Loucy (cell line): Measurements from ENCODE around the gene FRAS1.
"Not testable (repeated sequence)": the region's sequence is repeated elsewhere in the genome, so short reads cannot be mapped to it uniquely, and the experiment has no call there.

Experiments used
- H2AFZ ChIP-seq: fragments of 200-600 bp; sonication (generic); 2 replicates; pipeline ENCODE4 v1.6.0; 2016; ENCODE audit warnings: antibody characterized with exemption, mild to moderate bottlenecking, low read length, moderate library complexity
- H3F3A ChIP-seq: fragments of 200-600 bp; 2 replicates; pipeline ENCODE4 v1.6.0; 2016; ENCODE audit warnings: antibody characterized with exemption, low read depth, mild to moderate bottlenecking
- H3K27me3 ChIP-seq: fragments of 200-600 bp; sonication (generic); 2 replicates; pipeline ENCODE4 v1.6.1; 2014; ENCODE audit warnings: low read length, mild to moderate bottlenecking; ENCODE audit not compliant: insufficient read depth, poor library complexity, severe bottlenecking
- H3K36me3 ChIP-seq: fragments of 200-600 bp; sonication (generic); 2 replicates; pipeline ENCODE4 v1.6.1; 2016; ENCODE audit warnings: low read length; ENCODE audit not compliant: insufficient read depth
- H3K4me1 ChIP-seq: fragments of 200-600 bp; sonication (generic); 2 replicates; pipeline ENCODE4 v1.5.1; 2014; ENCODE audit warnings: low read length, mild to moderate bottlenecking; ENCODE audit not compliant: insufficient read depth, poor library complexity, severe bottlenecking
- H3K4me2 ChIP-seq: fragments of 200-600 bp; sonication (generic); 2 replicates; pipeline ENCODE4 v1.6.0; 2014; ENCODE audit warnings: antibody characterized with exemption, low read length, low read depth, mild to moderate bottlenecking; ENCODE audit not compliant: poor library complexity, severe bottlenecking
- H3K4me3 ChIP-seq: fragments of 200-600 bp; sonication (generic); 2 replicates; pipeline ENCODE4 v1.5.1; 2014; ENCODE audit warnings: low read length, mild to moderate bottlenecking, mixed read lengths; ENCODE audit not compliant: poor library complexity, severe bottlenecking
- H3K79me2 ChIP-seq: fragments of 200-600 bp; sonication (generic); 2 replicates; pipeline ENCODE4 v1.6.1; 2014; ENCODE audit warnings: low read length; ENCODE audit not compliant: insufficient read depth
- H3K9ac ChIP-seq: fragments of 200-600 bp; sonication (generic); 2 replicates; pipeline ENCODE4 v1.6.0; 2014; ENCODE audit warnings: mild to moderate bottlenecking, low read depth, low read length, moderate library complexity; ENCODE audit not compliant: poor library complexity, severe bottlenecking
- H3K9me2 ChIP-seq: fragments of 200-600 bp; sonication (generic); replicated peaks from 2 replicates; pipeline ENCODE4 v1.6.1; 2016; ENCODE audit warnings: low read depth, low read length, mixed read lengths
- H3K9me3 ChIP-seq: fragments of 200-600 bp; sonication (generic); 2 replicates; pipeline ENCODE4 v1.6.1; 2014; ENCODE audit warnings: mild to moderate bottlenecking, antibody characterized with exemption, low read length, low read depth; ENCODE audit not compliant: insufficient read depth
- H4K20me1 ChIP-seq: fragments of 200-600 bp; sonication (generic); 2 replicates; pipeline ENCODE4 v1.6.0; 2014; ENCODE audit warnings: antibody characterized with exemption, low read length, mild to moderate bottlenecking; ENCODE audit not compliant: insufficient read depth, poor library complexity, severe bottlenecking
- CTCF ChIP-seq: fragments of 200-600 bp; sonication (generic); conservative IDR thresholded peaks from 2 replicates; pipeline ENCODE4 v1.5.1; 2014; ENCODE audit warnings: mild to moderate bottlenecking, antibody characterized with exemption, low read length
- EZH2phosphoT487 ChIP-seq: fragments of 200-600 bp; IDR thresholded peaks from 2 replicates; pipeline ENCODE4 v1.6.1; 2018; ENCODE audit warnings: antibody characterized with exemption, mild to moderate bottlenecking, moderate library complexity, borderline replicate concordance

Gene FRAS1

GRCh38 chr4:78325271-78326157, 268.4 kb downstream of the FRAS1 start:
- H3F3A ChIP-seq: no peaks in the 10 kb centered on the region
- H3K9ac ChIP-seq: no peak overlapping the region
- H3K27me3 ChIP-seq: no peaks in the 10 kb centered on the region
- TF ChIP-seq EZH2phosphoT487 (no peak), CTCF (no peak)
- peaks cover 2% of the 10 kb centered on the region for H3K4me1 ChIP-seq
- H3K36me3 ChIP-seq: no peaks in the 10 kb centered on the region
- no peaks in the 10 kb centered on the region for H3K79me2 ChIP-seq
- no peaks in the 10 kb centered on the region for H4K20me1 ChIP-seq
- no peaks in the 10 kb centered on the region for H3K9me2 ChIP-seq
- no peak overlapping the region for H3K4me2 ChIP-seq
- H3K4me3 ChIP-seq: no peak overlapping the region
- no peak overlapping the region for H2AFZ ChIP-seq
- no peaks in the 10 kb centered on the region for H3K9me3 ChIP-seq

DNA sequence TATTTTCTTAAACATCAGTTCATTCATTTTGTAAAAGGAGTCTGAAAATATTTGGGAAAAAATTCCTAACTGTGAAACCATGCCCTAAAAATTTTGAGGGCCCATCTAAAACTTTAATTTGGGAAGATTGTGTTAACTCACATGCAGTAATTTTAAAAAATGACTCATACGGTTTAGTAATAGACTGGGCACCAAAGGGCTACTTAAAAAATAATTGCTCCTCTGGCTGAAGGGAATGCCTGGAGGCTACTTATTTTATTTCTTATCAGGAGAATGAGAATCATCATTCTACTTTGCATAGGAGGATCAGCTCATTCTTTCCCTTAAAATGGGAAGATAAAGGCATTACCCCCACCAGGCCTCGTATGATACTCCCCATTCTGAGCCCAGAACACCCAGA, 271.5 kb downstream of the FRAS1 start:
- not testable (repeated sequence) for H3K9ac ChIP-seq, H4K20me1 ChIP-seq, H3K79me2 ChIP-seq, H3K9me3 ChIP-seq, H3K4me2 ChIP-seq, H3K4me1 ChIP-seq, H3K9me2 ChIP-seq, H3K36me3 ChIP-seq, H3F3A ChIP-seq, H3K27me3 ChIP-seq, H2AFZ ChIP-seq, H3K4me3 ChIP-seq

DNA sequence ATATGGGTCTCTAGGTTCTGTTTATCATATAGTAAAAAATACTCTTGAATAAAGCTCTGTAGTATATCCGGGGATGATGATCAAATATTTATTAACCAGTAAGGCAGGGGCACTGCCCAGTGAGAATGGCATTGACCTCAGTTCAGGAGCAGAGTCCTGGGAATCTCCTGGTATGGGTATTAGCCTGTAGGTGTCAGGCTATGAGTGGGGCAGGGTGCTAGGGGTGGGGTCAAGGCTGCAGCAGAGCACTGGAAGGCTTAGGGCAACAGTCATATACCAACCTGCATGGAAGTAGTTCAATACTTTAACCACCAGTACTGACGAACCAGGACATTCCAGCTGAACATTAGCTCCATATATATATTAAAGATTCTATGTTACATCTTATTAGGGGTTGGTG, 274.1 kb downstream of the FRAS1 start:
- H3K9me3 ChIP-seq: no peaks in the 10 kb centered on the region
- TF ChIP-seq EZH2phosphoT487 (no peak), CTCF (no peak)
- H3K4me2 ChIP-seq: no peak overlapping the region
- H3F3A ChIP-seq: no peaks in the 10 kb centered on the region
- H3K9ac ChIP-seq: no peak overlapping the region
- H3K4me3 ChIP-seq: no peak overlapping the region
- no peaks in the 10 kb centered on the region for H3K36me3 ChIP-seq
- H4K20me1 ChIP-seq: no peaks in the 10 kb centered on the region
- no peaks in the 10 kb centered on the region for H3K27me3 ChIP-seq
- no peaks in the 10 kb centered on the region for H3K9me2 ChIP-seq
- no peaks in the 10 kb centered on the region for H3K79me2 ChIP-seq
- no peaks in the 10 kb centered on the region for H3K4me1 ChIP-seq
- no peak overlapping the region for H2AFZ ChIP-seq

DNA sequence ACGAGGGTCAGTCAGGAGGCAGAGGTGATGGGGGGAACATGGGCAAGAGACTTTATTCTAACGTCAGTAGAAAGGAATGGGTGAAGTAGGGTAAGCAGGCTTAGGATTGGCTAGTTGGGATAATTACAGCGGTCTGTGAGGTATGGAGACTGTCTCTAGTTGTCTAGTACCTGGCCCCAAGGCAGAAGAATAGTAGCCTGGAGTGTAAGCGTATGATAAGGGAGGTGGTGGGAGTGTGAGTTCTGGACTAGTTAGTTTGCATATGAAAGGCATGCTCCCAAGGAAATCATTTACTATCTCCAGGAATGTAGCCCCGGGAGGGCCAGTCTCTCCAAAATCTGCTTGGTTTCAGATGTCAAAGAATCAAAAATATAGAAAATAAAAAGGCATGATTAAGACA, 274.8 kb downstream of the FRAS1 start:
- Histone ChIP-seq H2AFZ (no peak overlapping the region), H3K4me1 (no peaks in the 10 kb centered on the region), H3K9me2 (no peaks in the 10 kb centered on the region), H3K4me2 (no peak overlapping the region), H3K79me2 (no peaks in the 10 kb centered on the region), H3K9me3 (no peaks in the 10 kb centered on the region), H3K4me3 (no peak overlapping the region), H3K27me3 (no peaks in the 10 kb centered on the region), H3K9ac (no peak overlapping the region), H4K20me1 (no peaks in the 10 kb centered on the region), H3K36me3 (no peaks in the 10 kb centered on the region), H3F3A (no peaks in the 10 kb centered on the region)
- TF ChIP-seq CTCF: no peak
- TF ChIP-seq EZH2phosphoT487: no peak
